ENCODE measurements around the gene JMJD4.

- no peak for TF ChIP-seq EZH2 (IDR thresholded peaks at IDR 0.05; ENCODE audit: borderline replicate concordance, low read depth, low read length, poor library complexity, severe bottlenecking)
- no peak for TF ChIP-seq CTCF (conservative IDR thresholded peaks at IDR 0.05; ENCODE audit: low read depth, low read length)
Measured at GRCh38 chr1:227745568-227746265, 10.6 kb upstream of the JMJD4 start.
